ENCODE results near the gene MND1.
A peak's percentile ranks its signal among the peaks of the same experiment; 100 is the strongest.

MND1 gene, protein sequence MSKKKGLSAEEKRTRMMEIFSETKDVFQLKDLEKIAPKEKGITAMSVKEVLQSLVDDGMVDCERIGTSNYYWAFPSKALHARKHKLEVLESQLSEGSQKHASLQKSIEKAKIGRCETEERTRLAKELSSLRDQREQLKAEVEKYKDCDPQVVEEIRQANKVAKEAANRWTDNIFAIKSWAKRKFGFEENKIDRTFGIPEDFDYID

DNA sequence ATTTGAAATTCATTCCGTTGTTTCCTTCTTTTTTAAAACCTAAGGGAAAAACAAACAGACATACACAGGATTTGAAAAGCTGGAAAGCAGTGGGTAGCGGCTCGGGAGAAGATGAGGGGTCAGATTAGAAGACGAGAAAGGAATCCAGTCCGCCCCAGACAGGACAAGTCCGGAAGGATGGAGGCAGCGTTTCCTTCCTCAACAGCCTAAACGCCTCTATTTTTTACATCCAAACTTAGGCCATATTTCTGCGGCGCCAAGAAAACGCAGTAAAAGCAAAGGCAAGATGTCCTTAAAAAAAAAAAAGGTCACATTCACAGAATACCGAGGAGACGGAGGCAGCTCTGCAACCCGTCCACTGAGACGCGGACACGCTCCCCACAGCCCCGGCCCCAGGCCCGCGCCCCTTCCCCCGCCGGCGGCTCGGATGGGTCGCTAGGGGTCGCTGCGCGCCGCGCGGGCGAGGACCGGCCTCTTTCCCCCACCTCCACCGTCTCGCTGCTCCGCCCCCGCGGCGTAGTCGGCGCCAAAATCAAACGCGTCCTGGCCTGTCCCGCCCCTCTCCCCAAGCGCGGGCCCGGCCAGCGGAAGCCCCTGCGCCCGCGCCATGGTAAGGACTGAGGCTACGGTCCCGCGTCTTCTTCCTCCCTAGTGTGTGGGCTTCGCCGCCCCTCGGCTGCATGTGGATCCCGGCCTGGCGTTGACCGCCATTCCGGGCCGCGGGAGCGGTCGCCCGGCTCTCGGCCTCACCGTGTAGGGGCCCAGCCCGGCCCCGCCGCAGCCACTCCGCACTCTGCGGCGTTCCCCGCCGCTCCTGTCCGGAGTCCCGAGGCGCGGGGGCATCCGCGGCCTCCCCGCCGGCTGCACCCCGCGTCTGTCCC is at the start of gene MND1:
Gene MND1 (plus strand): TSS at position 558 of the 881 bp plus-strand sequence. CDS start 50 bp downstream, at position 608.
- Histone ChIP-seq H3K4me1 (ENCODE audit: control insufficient read depth in 5 of 5, insufficient read depth in 5 of 5, low read length in 5 of 5) (peaks cover 0 to 21% (median 11%) of the 10 kb centered on the region in 5 donors), H3K27me3 (ENCODE audit: control insufficient read depth in 5 of 5, insufficient read depth in 4 of 5, low read length in 5 of 5) (peaks cover 0 to 8% (median 0%) of the 10 kb centered on the region in 5 donors), H3K4me3 (ENCODE audit: low read depth in 1 of 5, low read length in 5 of 5) (peak within 1 kb of the TSS; percentile 67 to 87 (median 74)), H3K36me3 (ENCODE audit: control insufficient read depth in 5 of 5, insufficient read depth in 5 of 5, low read length in 5 of 5) (no peaks in the 10 kb centered on the region), H3K9me3 (ENCODE audit: control insufficient read depth in 5 of 5, low read length in 5 of 5) (no peaks in the 10 kb centered on the region), H3K9ac (ENCODE audit: low read length in 5 of 5) (peak within 1 kb of the TSS in 4 of 5 donors; percentile 64 to 76 (median 72)), H3K27ac (ENCODE audit: low read depth, low read length) (peak within 1 kb of the TSS; percentile 45)

DNA sequence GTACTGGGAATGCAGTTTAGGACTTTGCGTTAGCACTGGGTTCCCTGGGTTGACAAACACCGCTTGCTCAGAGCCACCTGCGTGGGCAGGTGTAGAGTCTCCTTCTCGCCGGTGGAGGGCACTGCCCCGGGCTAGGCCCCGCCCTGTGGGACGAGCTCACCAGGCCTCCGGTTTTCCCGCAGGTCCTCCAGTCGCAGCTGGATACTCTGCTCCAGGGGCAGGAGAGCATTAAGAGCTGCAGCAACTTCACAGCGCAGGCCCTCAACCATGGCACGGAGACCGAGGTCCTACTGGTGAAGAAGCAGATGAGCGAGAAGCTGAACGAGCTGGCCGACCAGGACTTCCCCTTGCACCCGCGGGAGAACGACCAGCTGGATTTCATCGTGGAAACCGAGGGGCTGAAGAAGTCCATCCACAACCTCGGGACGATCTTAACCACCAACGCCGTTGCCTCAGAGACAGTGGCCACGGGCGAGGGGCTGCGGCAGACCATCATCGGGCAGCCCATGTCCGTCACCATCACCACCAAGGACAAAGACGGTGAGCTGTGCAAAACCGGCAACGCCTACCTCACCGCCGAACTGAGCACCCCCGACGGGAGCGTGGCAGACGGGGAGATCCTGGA is 49.2 kb upstream of the MND1 start:
- Histone ChIP-seq H3K9me3 (ENCODE audit: control insufficient read depth in 5 of 5, low read length in 5 of 5) (peaks cover 0 to 4% (median 0%) of the 10 kb centered on the region in 5 donors), H3K4me1 (ENCODE audit: control insufficient read depth in 5 of 5, insufficient read depth in 5 of 5, low read length in 5 of 5) (peaks cover 0 to 3% (median 0%) of the 10 kb centered on the region in 5 donors), H3K27ac (ENCODE audit: low read depth, low read length) (no peak overlapping the region), H3K27me3 (ENCODE audit: control insufficient read depth in 5 of 5, insufficient read depth in 4 of 5, low read length in 5 of 5) (no peaks in the 10 kb centered on the region), H3K9ac (ENCODE audit: low read length in 5 of 5) (peak overlapping the region in 1 of 5 donors; percentile 75), H3K4me3 (ENCODE audit: low read depth in 1 of 5, low read length in 5 of 5) (no peak overlapping the region), H3K36me3 (ENCODE audit: control insufficient read depth in 5 of 5, insufficient read depth in 5 of 5, low read length in 5 of 5) (peaks cover 13 to 32% (median 19%) of the 10 kb centered on the region in 5 donors)

DNA sequence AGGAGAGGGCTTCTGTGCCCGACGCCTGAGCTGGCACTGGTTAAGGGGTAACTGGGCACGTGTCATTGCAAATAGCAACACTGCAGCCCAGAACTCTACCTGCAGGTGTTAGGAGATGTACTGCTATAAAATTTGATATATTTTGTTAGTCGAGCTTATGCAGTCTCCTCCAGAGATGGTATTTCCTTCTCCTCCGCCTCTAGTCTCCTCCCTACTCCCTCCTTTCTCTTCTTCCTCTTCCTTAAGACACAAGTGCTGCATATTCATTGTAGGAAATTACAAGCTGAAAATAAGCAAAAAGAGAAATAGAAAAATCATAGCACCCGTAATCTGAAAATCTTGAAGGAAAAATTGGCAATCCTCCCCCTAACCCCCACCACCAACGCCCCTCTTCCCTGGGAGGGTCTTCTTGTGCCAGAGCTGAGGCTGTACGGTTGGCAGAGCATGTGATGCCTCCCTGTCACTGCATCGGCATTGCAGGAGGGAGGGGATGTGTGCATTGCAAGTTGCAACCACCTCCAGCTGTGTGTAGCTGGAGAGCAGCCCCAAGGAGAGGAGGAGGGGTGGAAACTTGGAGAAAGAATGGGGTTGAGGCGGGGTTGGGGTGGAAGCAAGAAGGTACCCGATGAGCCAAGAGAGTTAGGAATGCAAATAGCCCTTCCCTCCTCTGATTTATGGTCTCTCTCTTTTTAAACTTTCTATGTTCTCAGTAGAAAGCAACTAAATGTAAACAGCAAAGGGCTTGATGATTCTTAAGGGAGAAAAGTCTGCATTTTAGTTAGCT is 48.3 kb upstream of the MND1 start:
- peaks cover 13 to 32% (median 21%) of the 10 kb centered on the region in 5 donors for H3K36me3 ChIP-seq (ENCODE audit: control insufficient read depth in 5 of 5, insufficient read depth in 5 of 5, low read length in 5 of 5)
- H3K27ac ChIP-seq (ENCODE audit: low read depth, low read length): no peak overlapping the region
- H3K27me3 ChIP-seq (ENCODE audit: control insufficient read depth in 5 of 5, insufficient read depth in 4 of 5, low read length in 5 of 5): no peaks in the 10 kb centered on the region
- H3K9me3 ChIP-seq (ENCODE audit: control insufficient read depth in 5 of 5, low read length in 5 of 5): peaks cover 0 to 4% (median 0%) of the 10 kb centered on the region in 5 donors
- no peak overlapping the region for H3K4me3 ChIP-seq (ENCODE audit: low read depth in 1 of 5, low read length in 5 of 5)
- H3K9ac ChIP-seq (ENCODE audit: low read length in 5 of 5): no peak overlapping the region
- H3K4me1 ChIP-seq (ENCODE audit: control insufficient read depth in 5 of 5, insufficient read depth in 5 of 5, low read length in 5 of 5): peaks cover 0 to 3% (median 0%) of the 10 kb centered on the region in 5 donors

DNA sequence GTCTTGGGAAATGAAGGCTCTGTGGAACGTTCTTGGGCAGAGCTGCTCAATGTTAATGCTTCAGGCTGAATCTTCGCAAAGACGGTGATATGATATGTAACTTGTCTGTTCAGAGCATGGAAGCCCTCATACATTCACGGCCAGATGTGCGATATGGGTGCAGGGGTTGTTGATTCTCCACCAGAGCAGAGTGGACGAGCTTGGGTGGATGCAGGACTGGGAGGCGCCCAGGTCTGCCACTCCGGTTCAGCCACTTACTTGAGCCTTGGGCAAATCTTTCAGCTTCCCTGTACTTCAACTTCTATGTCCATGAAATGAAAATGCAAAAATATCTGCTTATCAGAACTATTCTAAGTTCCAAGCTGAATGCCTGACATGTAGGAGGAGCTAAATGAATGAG is 47.4 kb upstream of the MND1 start:
- Histone ChIP-seq H3K36me3 (ENCODE audit: control insufficient read depth in 5 of 5, insufficient read depth in 5 of 5, low read length in 5 of 5) (peaks cover 6 to 27% (median 21%) of the 10 kb centered on the region in 5 donors), H3K9me3 (ENCODE audit: control insufficient read depth in 5 of 5, low read length in 5 of 5) (peaks cover 0 to 4% (median 0%) of the 10 kb centered on the region in 5 donors), H3K27me3 (ENCODE audit: control insufficient read depth in 5 of 5, insufficient read depth in 4 of 5, low read length in 5 of 5) (no peaks in the 10 kb centered on the region), H3K9ac (ENCODE audit: low read length in 5 of 5) (no peak overlapping the region), H3K4me3 (ENCODE audit: low read depth in 1 of 5, low read length in 5 of 5) (no peak overlapping the region), H3K27ac (ENCODE audit: low read depth, low read length) (no peak overlapping the region), H3K4me1 (ENCODE audit: control insufficient read depth in 5 of 5, insufficient read depth in 5 of 5, low read length in 5 of 5) (peaks cover 0 to 3% (median 0%) of the 10 kb centered on the region in 5 donors)

DNA sequence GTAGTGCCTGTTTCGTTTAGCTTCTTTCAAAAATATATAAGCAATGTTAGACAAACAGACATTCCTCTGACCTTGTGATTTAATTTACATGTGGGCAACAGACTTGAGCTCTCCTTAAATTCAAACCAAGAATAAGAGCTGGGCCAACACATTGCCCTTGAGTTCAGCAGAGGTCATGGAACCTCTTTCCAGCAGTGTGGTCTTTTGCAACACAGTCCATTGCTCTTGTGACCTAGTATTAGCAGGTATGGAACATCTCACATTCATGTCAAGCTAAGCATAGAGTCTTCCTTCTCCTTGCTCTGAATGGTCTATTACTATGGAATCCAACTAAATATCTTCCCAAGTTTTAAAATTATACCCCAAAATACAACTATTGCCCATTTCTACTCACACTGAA is 33.7 kb upstream of the MND1 start:
- H3K4me3 ChIP-seq (ENCODE audit: low read depth in 1 of 5, low read length in 5 of 5): no peak overlapping the region
- H3K36me3 ChIP-seq (ENCODE audit: control insufficient read depth in 5 of 5, insufficient read depth in 5 of 5, low read length in 5 of 5): peaks cover 0 to 5% (median 3%) of the 10 kb centered on the region in 5 donors
- H3K9ac ChIP-seq (ENCODE audit: low read length in 5 of 5): no peak overlapping the region
- H3K27me3 ChIP-seq (ENCODE audit: control insufficient read depth in 5 of 5, insufficient read depth in 4 of 5, low read length in 5 of 5): no peaks in the 10 kb centered on the region
- no peaks in the 10 kb centered on the region for H3K4me1 ChIP-seq (ENCODE audit: control insufficient read depth in 5 of 5, insufficient read depth in 5 of 5, low read length in 5 of 5)
- H3K9me3 ChIP-seq (ENCODE audit: control insufficient read depth in 5 of 5, low read length in 5 of 5): no peaks in the 10 kb centered on the region
- H3K27ac ChIP-seq (ENCODE audit: low read depth, low read length): no peak overlapping the region

DNA sequence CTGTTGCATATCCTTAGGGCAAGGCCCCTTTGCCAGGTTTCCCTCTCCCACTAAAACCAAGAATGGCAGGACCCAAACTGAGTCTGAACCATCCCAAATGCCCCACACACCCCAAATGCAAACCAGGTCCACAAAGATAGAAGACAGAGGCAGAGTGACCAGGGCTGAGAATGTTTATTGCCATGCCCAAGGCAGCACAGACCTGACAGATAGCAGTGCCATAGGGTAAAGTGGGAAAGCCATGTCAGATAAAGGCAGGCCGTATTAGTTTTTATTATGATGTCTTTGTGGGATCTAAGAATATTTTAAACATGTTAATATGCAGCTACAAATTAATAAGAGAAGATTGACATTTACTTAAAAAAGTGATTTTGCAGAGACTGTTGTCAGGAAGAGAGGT is 29.6 kb upstream of the MND1 start:
- H3K27me3 ChIP-seq (ENCODE audit: control insufficient read depth in 5 of 5, insufficient read depth in 4 of 5, low read length in 5 of 5): no peaks in the 10 kb centered on the region
- peaks cover 0 to 3% (median 2%) of the 10 kb centered on the region in 5 donors for H3K36me3 ChIP-seq (ENCODE audit: control insufficient read depth in 5 of 5, insufficient read depth in 5 of 5, low read length in 5 of 5)
- no peak overlapping the region for H3K27ac ChIP-seq (ENCODE audit: low read depth, low read length)
- H3K4me1 ChIP-seq (ENCODE audit: control insufficient read depth in 5 of 5, insufficient read depth in 5 of 5, low read length in 5 of 5): no peaks in the 10 kb centered on the region
- H3K9ac ChIP-seq (ENCODE audit: low read length in 5 of 5): no peak overlapping the region
- H3K4me3 ChIP-seq (ENCODE audit: low read depth in 1 of 5, low read length in 5 of 5): no peak overlapping the region
- no peaks in the 10 kb centered on the region for H3K9me3 ChIP-seq (ENCODE audit: control insufficient read depth in 5 of 5, low read length in 5 of 5)

DNA sequence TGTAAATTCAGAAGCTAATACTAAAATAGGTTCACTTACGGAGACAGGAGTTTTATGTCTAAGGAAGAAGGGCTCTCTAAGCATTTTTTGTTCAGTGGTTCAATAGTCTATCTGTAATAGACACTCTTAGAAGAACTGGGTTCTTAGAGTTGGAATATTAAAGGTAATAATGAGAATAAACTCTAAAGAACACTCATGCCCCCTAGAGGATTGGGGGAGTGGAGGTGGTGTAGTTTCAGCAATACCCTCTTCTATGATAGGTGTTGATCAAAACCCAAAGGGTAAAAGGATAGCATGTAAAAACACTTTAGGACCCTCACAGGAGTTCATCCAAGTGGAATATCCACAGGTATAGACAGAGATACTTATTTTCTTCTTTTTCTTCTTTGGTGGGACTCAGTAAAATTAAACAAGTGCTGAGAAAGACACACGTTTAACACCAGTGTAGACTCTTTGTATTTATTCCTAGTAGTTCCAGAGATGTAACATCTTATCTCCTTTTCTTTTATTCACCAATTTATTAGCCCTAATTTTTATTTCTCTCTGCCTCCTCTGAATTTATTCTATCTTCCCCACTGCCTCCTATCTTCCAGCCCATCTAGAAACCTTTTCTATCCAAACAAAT is 25.7 kb upstream of the MND1 start:
- Histone ChIP-seq H3K27me3 (ENCODE audit: control insufficient read depth in 5 of 5, insufficient read depth in 4 of 5, low read length in 5 of 5) (no peaks in the 10 kb centered on the region), H3K27ac (ENCODE audit: low read depth, low read length) (no peak overlapping the region), H3K4me3 (ENCODE audit: low read depth in 1 of 5, low read length in 5 of 5) (no peak overlapping the region), H3K9ac (ENCODE audit: low read length in 5 of 5) (no peak overlapping the region), H3K36me3 (ENCODE audit: control insufficient read depth in 5 of 5, insufficient read depth in 5 of 5, low read length in 5 of 5) (peaks cover 4 to 10% (median 9%) of the 10 kb centered on the region in 5 donors), H3K4me1 (ENCODE audit: control insufficient read depth in 5 of 5, insufficient read depth in 5 of 5, low read length in 5 of 5) (no peaks in the 10 kb centered on the region), H3K9me3 (ENCODE audit: control insufficient read depth in 5 of 5, low read length in 5 of 5) (no peaks in the 10 kb centered on the region)

DNA sequence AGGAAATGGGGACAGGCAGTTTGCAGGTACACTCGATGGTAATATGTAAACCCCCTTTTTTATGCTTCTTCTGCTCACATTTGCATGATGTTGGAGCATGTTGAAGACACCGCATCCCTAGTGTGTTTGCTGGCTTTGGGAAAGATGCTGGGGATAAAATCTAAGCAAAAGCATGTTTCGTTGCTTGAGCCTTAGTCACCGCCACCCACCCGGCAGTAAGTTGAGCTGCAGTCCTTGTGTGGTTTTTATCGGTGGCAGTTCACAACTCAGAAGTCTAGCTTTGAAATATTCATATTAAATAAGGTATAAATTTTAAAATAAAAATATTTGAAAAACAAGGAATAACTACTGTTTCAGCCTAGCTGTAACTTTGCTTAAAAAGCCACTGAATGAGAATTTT is 21.7 kb upstream of the MND1 start:
- no peaks in the 10 kb centered on the region for H3K4me1 ChIP-seq (ENCODE audit: control insufficient read depth in 5 of 5, insufficient read depth in 5 of 5, low read length in 5 of 5)
- no peaks in the 10 kb centered on the region for H3K9me3 ChIP-seq (ENCODE audit: control insufficient read depth in 5 of 5, low read length in 5 of 5)
- H3K27ac ChIP-seq (ENCODE audit: low read depth, low read length): no peak overlapping the region
- H3K27me3 ChIP-seq (ENCODE audit: control insufficient read depth in 5 of 5, insufficient read depth in 4 of 5, low read length in 5 of 5): no peaks in the 10 kb centered on the region
- no peak overlapping the region for H3K4me3 ChIP-seq (ENCODE audit: low read depth in 1 of 5, low read length in 5 of 5)
- peaks cover 5 to 13% (median 8%) of the 10 kb centered on the region in 5 donors for H3K36me3 ChIP-seq (ENCODE audit: control insufficient read depth in 5 of 5, insufficient read depth in 5 of 5, low read length in 5 of 5)
- H3K9ac ChIP-seq (ENCODE audit: low read length in 5 of 5): no peak overlapping the region

DNA sequence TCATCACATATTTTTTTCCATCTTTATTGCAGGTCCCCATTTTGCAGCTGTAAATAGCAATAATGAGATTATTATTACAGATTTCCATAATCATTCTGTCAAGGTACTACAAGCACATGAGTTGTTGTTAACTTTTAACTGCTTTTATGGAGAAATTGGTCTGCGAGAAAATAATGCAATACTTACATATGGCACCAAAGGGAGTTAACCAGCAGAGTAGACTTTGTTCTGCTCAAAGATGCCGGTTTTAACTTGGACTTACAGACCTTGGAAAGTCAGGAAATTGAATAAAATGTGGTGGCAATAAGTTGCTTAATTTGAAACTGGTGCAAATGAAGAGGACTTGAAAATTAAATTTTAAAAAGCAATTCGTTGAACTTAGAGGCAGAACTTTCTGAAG is 20.4 kb upstream of the MND1 start:
- no peaks in the 10 kb centered on the region for H3K9me3 ChIP-seq (ENCODE audit: control insufficient read depth in 5 of 5, low read length in 5 of 5)
- no peak overlapping the region for H3K9ac ChIP-seq (ENCODE audit: low read length in 5 of 5)
- no peaks in the 10 kb centered on the region for H3K27me3 ChIP-seq (ENCODE audit: control insufficient read depth in 5 of 5, insufficient read depth in 4 of 5, low read length in 5 of 5)
- H3K4me1 ChIP-seq (ENCODE audit: control insufficient read depth in 5 of 5, insufficient read depth in 5 of 5, low read length in 5 of 5): no peaks in the 10 kb centered on the region
- H3K27ac ChIP-seq (ENCODE audit: low read depth, low read length): no peak overlapping the region
- no peak overlapping the region for H3K4me3 ChIP-seq (ENCODE audit: low read depth in 1 of 5, low read length in 5 of 5)
- peaks cover 5 to 17% (median 8%) of the 10 kb centered on the region in 5 donors for H3K36me3 ChIP-seq (ENCODE audit: control insufficient read depth in 5 of 5, insufficient read depth in 5 of 5, low read length in 5 of 5)
